ENCODE measurements around the gene TOP1. TPM values are rescaled to one million over a fixed set of nuclear protein-coding genes. Genes with fewer than 3 reads are reported as not detected.

Gene TOP1
- total RNA-seq, 1 donor from 2014 or later: 102 TPM

GRCh38 chr20:41154436-41155176 lies 126.0 kb downstream of the TOP1 start:
- Mint-ChIP-seq H3K4me3 (no peak overlapping the region), H3K4me1 (peaks cover 45% of the 10 kb centered on the region), H3K36me3 (ENCODE audit: low read depth) (peaks cover 5% of the 10 kb centered on the region), H3K9me3 (no peaks in the 10 kb centered on the region), H3K27me3 (ENCODE audit: low read depth) (no peaks in the 10 kb centered on the region), H3K27ac (ENCODE audit: unreplicated experiment) (peak overlapping the region; percentile 39)
- TF ChIP-seq, protein P1, sequence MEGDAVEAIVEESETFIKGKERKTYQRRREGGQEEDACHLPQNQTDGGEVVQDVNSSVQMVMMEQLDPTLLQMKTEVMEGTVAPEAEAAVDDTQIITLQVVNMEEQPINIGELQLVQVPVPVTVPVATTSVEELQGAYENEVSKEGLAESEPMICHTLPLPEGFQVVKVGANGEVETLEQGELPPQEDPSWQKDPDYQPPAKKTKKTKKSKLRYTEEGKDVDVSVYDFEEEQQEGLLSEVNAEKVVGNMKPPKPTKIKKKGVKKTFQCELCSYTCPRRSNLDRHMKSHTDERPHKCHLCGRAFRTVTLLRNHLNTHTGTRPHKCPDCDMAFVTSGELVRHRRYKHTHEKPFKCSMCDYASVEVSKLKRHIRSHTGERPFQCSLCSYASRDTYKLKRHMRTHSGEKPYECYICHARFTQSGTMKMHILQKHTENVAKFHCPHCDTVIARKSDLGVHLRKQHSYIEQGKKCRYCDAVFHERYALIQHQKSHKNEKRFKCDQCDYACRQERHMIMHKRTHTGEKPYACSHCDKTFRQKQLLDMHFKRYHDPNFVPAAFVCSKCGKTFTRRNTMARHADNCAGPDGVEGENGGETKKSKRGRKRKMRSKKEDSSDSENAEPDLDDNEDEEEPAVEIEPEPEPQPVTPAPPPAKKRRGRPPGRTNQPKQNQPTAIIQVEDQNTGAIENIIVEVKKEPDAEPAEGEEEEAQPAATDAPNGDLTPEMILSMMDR (conservative IDR thresholded peaks at IDR 0.05): no peak
- no peak for DNase-seq (ENCODE audit: low read depth, low spot score)

- Mint-ChIP-seq H3K36me3 (ENCODE audit: low read depth) (peaks cover 6% of the 10 kb centered on the region), H3K4me1 (peaks cover 45% of the 10 kb centered on the region), H3K27me3 (ENCODE audit: low read depth) (no peaks in the 10 kb centered on the region), H3K4me3 (no peak overlapping the region), H3K9me3 (no peaks in the 10 kb centered on the region), H3K27ac (ENCODE audit: unreplicated experiment) (peak overlapping the region; percentile 39)
- no peak for DNase-seq (ENCODE audit: low read depth, low spot score)
- TF ChIP-seq, protein P1 (conservative IDR thresholded peaks at IDR 0.05): no peak
These were observed 126.6 kb downstream of the TOP1 start for GRCh38 chr20:41155261-41155660.

- no peak for DNase-seq (ENCODE audit: low read depth, low spot score)
- Mint-ChIP-seq H3K36me3 (ENCODE audit: low read depth) (peaks cover 12% of the 10 kb centered on the region), H3K9me3 (no peaks in the 10 kb centered on the region), H3K4me1 (peaks cover 29% of the 10 kb centered on the region), H3K4me3 (no peak overlapping the region), H3K27me3 (ENCODE audit: low read depth) (no peaks in the 10 kb centered on the region), H3K27ac (ENCODE audit: unreplicated experiment) (no peak overlapping the region)
- TF ChIP-seq, protein P1 (conservative IDR thresholded peaks at IDR 0.05): no peak
These were observed 129.5 kb downstream of the TOP1 start for GRCh38 chr20:41158082-41158625.

- Mint-ChIP-seq H3K9me3 (no peaks in the 10 kb centered on the region), H3K36me3 (ENCODE audit: low read depth) (peaks cover 22% of the 10 kb centered on the region), H3K27me3 (ENCODE audit: low read depth) (no peaks in the 10 kb centered on the region), H3K27ac (ENCODE audit: unreplicated experiment) (no peak overlapping the region), H3K4me3 (no peak overlapping the region), H3K4me1 (peaks cover 20% of the 10 kb centered on the region)
- no peak for DNase-seq (ENCODE audit: low read depth, low spot score)
- TF ChIP-seq, protein P1 (conservative IDR thresholded peaks at IDR 0.05): no peak
These were observed 130.9 kb downstream of the TOP1 start for GRCh38 chr20:41159547-41159946.

GRCh38 chr20:41160686-41161085 lies 132.1 kb downstream of the TOP1 start:
- Mint-ChIP-seq H3K9me3 (no peaks in the 10 kb centered on the region), H3K4me1 (peaks cover 13% of the 10 kb centered on the region), H3K27me3 (ENCODE audit: low read depth) (no peaks in the 10 kb centered on the region), H3K27ac (ENCODE audit: unreplicated experiment) (no peak overlapping the region), H3K36me3 (ENCODE audit: low read depth) (peaks cover 28% of the 10 kb centered on the region), H3K4me3 (no peak overlapping the region)
- TF ChIP-seq, protein P1 (conservative IDR thresholded peaks at IDR 0.05): no peak
- DNase-seq (ENCODE audit: low read depth, low spot score): no peak

Measured in neural crest cell (in vitro differentiated cells).